DOHH2 (cell line): ENCODE results near the gene ZNF610.

Experiments
- H3F3A ChIP-seq: fragments of 200-600 bp; sonication (generic), shearing (Covaris generic); 2 replicates; pipeline ENCODE4 v1.6.0; 2016; ENCODE audit warnings: antibody characterized with exemption, mild to moderate bottlenecking; ENCODE audit not compliant: control insufficient read depth, insufficient read depth
- H3K27ac ChIP-seq: fragments of 200-600 bp; sonication (generic); 2 replicates; pipeline ENCODE4 v1.5.1; 2014; ENCODE audit warnings: low read depth, mild to moderate bottlenecking, low read length, moderate library complexity
- H3K27me3 ChIP-seq: fragments of 200-600 bp; sonication (generic); 2 replicates; pipeline ENCODE4 v1.6.1; 2014; ENCODE audit warnings: mild to moderate bottlenecking, low read length, mixed read lengths; ENCODE audit not compliant: control insufficient read depth
- H3K36me3 ChIP-seq: fragments of 200-600 bp; sonication (generic); 2 replicates; pipeline ENCODE4 v1.6.1; 2014; ENCODE audit warnings: mild to moderate bottlenecking, low read length, moderate library complexity, mixed read lengths; ENCODE audit not compliant: control insufficient read depth
- H3K4me1 ChIP-seq: fragments of 200-600 bp; sonication (generic); 2 replicates; pipeline ENCODE4 v1.6.1; 2014; ENCODE audit warnings: mild to moderate bottlenecking, low read length, mixed read lengths; ENCODE audit not compliant: control insufficient read depth
- H3K4me2 ChIP-seq: fragments of 200-600 bp; sonication (generic); 2 replicates; pipeline ENCODE4 v1.6.0; 2014; ENCODE audit warnings: mild to moderate bottlenecking, low read length, moderate library complexity
- H3K4me3 ChIP-seq: fragments of 200-600 bp; sonication (generic); 2 replicates; pipeline ENCODE4 v1.5.1; 2014; ENCODE audit warnings: mild to moderate bottlenecking, low read length, mixed read lengths
- H3K79me2 ChIP-seq: fragments of 200-600 bp; sonication (generic); 2 replicates; pipeline ENCODE4 v1.6.1; 2014; ENCODE audit warnings: mild to moderate bottlenecking, low read length, mixed read lengths; ENCODE audit not compliant: control insufficient read depth
- H3K9me2 ChIP-seq: fragments of 200-600 bp; sonication (generic); replicated peaks from 2 replicates; pipeline ENCODE4 v1.6.1; 2014; ENCODE audit warnings: mild to moderate bottlenecking, low read length, mixed read lengths; ENCODE audit not compliant: control insufficient read depth
- H3K9me3 ChIP-seq: fragments of 200-600 bp; sonication (generic); 2 replicates; pipeline ENCODE4 v1.6.1; 2014; ENCODE audit warnings: antibody characterized with exemption, low read length, mixed read lengths; ENCODE audit not compliant: control insufficient read depth, insufficient read depth
- H4K20me1 ChIP-seq: fragments of 200-600 bp; sonication (generic); 2 replicates; pipeline ENCODE4 v1.6.0; 2014; ENCODE audit warnings: low read depth, mild to moderate bottlenecking, antibody characterized with exemption, low read length, moderate library complexity; ENCODE audit not compliant: control insufficient read depth, insufficient read depth
- EZH2phosphoT487 ChIP-seq: fragments of 200-600 bp; sonication (generic); IDR thresholded peaks from 2 replicates; pipeline ENCODE4 v1.6.1; 2017; ENCODE audit warnings: borderline replicate concordance, mild to moderate bottlenecking, antibody characterized with exemption, low read length, moderate library complexity, mixed read lengths
- TF ChIP-seq, protein P1 (sequence below): fragments of 200-600 bp; sonication (generic); IDR thresholded peaks from one replicate; pipeline ENCODE4 v1.5.1; 2014; ENCODE audit warnings: antibody characterized with exemption, mild to moderate bottlenecking, low read depth, low read length; ENCODE audit not compliant: poor library complexity, severe bottlenecking

The ZNF610 gene

DNA sequence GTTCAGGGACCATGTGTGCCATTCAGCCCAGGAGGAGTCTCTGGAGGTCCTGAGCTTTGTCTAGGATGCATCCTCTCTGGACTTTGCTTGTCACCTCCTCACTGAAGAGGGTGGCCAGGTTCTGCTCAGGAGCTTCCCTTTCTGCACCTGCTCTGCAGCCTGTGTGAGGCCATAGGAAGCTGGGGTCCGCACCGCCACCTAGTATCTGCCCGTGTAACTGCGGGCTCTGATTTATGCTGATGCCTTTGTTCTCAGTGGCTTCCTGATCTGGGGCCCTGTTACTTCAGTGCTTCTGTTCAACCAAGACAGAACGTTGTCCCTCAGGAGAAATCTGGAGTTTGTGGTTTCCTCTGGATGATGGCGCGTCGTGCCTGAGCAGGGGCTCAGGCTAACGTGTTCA lies 15.5 kb downstream of the ZNF610 start:
- H3K4me1 ChIP-seq = no peaks in the 10 kb centered on the region
- no peaks in the 10 kb centered on the region for H3K9me2 ChIP-seq
- no peaks in the 10 kb centered on the region for H3K36me3 ChIP-seq
- H3K27me3 ChIP-seq = no peaks in the 10 kb centered on the region
- peaks cover 7% of the 10 kb centered on the region for H3K9me3 ChIP-seq
- H3F3A ChIP-seq = no peaks in the 10 kb centered on the region
- H3K79me2 ChIP-seq = no peaks in the 10 kb centered on the region
- TF ChIP-seq, protein P1, sequence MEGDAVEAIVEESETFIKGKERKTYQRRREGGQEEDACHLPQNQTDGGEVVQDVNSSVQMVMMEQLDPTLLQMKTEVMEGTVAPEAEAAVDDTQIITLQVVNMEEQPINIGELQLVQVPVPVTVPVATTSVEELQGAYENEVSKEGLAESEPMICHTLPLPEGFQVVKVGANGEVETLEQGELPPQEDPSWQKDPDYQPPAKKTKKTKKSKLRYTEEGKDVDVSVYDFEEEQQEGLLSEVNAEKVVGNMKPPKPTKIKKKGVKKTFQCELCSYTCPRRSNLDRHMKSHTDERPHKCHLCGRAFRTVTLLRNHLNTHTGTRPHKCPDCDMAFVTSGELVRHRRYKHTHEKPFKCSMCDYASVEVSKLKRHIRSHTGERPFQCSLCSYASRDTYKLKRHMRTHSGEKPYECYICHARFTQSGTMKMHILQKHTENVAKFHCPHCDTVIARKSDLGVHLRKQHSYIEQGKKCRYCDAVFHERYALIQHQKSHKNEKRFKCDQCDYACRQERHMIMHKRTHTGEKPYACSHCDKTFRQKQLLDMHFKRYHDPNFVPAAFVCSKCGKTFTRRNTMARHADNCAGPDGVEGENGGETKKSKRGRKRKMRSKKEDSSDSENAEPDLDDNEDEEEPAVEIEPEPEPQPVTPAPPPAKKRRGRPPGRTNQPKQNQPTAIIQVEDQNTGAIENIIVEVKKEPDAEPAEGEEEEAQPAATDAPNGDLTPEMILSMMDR = peak; percentile 65
- TF ChIP-seq EZH2phosphoT487 = no peak
- no peak overlapping the region for H3K4me3 ChIP-seq
- H4K20me1 ChIP-seq = no peaks in the 10 kb centered on the region
- no peak overlapping the region for H3K27ac ChIP-seq
- H3K4me2 ChIP-seq = no peak overlapping the region

DNA sequence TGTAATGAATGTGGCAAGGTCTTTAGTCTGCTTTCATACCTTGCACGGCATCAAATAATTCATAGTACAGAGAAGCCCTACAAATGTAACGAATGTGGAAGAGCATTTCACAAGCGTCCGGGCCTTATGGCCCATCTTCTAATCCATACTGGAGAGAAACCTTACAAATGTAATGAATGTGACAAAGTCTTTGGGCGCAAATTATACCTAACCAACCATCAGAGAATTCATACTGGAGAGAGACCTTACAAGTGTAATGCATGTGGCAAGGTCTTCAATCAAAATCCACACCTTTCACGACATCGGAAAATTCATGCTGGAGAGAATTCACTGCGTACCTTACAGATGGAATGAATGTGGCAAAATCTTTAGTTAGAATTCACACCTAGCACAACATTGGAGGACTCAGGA lies 30.4 kb downstream of the ZNF610 start:
- Histone ChIP-seq H3F3A (no peaks in the 10 kb centered on the region), H3K4me3 (no peak overlapping the region)
- TF ChIP-seq, protein P1 = no peak
- TF ChIP-seq EZH2phosphoT487 = no peak

DNA sequence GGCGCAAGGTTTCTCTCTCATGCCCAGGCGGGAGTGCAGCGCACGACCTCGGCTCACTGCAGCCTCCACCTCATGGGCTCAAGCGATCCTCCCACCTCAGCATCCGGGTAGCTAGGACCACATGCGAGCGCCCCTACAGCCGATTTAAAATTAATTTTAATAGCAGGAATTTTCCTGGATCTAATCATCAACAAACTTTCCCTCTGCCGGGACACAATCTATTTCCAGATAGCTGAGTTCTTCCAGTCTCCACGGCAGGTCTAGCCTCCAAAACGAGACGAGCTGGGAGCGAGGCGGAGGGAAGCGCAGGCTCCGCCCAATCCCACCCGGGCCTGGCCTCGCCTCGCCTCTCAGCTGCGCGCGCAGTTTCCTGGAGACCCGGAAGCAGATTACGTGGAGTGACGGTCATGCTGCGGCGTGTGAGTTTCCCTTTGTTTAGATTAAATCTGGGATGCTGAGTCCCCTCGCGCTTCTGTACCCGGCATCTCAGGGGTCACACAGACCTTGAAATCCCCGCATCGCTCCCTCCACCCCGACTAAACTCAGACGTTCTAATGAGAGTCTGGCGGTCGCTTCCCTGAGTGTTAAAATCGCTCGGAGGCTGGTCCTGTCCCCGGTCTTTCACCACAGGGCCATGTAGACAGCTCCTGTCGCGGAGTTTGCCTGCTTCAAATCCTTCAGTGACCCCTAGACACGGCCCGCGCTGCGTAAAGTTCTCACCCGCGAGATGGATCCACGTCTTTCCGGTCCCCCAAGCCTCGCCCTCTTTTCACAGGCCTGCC lies 33.7 kb downstream of the ZNF610 start, which contains the start of gene ZNF880:
Gene ZNF880, plus strand, starts transcription at position 365 of the 782 bp plus-strand sequence. Its CDS starts 43 bp downstream, at position 408.
- TF ChIP-seq EZH2phosphoT487 = no peak
- TF ChIP-seq, protein P1 = no peak
- 0 out of 2 replicates have a peak, but pooled peaks cover 3% of the 10 kb centered on the region for H3K4me1 ChIP-seq
- no peaks in the 10 kb centered on the region for H4K20me1 ChIP-seq
- H3K36me3 ChIP-seq = no peaks in the 10 kb centered on the region
- H3K9me3 ChIP-seq = peaks cover 36% of the 10 kb centered on the region
- no peaks in the 10 kb centered on the region for H3K79me2 ChIP-seq
- H3K4me3 ChIP-seq = peak within 1 kb of the TSS; percentile 61
- no peaks in the 10 kb centered on the region for H3K9me2 ChIP-seq
- no peaks in the 10 kb centered on the region for H3K27me3 ChIP-seq
- no peaks in the 10 kb centered on the region for H3F3A ChIP-seq
- peak within 1 kb of the TSS; percentile 18; the same call in 1 of the 2 replicates for H3K27ac ChIP-seq
- H3K4me2 ChIP-seq = peak within 1 kb of the TSS; percentile 52

More for the DNA sequence above, 30.4 kb downstream of the ZNF610 start:
- 0 out of 2 replicates have a peak, but pooled peaks cover 3% of the 10 kb centered on the region for H3K4me1 ChIP-seq
- no peaks in the 10 kb centered on the region for H3K9me2 ChIP-seq
- no peaks in the 10 kb centered on the region for H3K36me3 ChIP-seq
- H3K4me2 ChIP-seq = no peak overlapping the region
- H3K9me3 ChIP-seq = peaks cover 29% of the 10 kb centered on the region
- H3K79me2 ChIP-seq = no peaks in the 10 kb centered on the region
- H3K27ac ChIP-seq = no peak overlapping the region
- no peaks in the 10 kb centered on the region for H4K20me1 ChIP-seq
- H3K27me3 ChIP-seq = no peaks in the 10 kb centered on the region
